GM19324 (cell line): ENCODE data around the gene PASK.

Experiments used
- ATAC-seq: cut with Tn5 transposase; IDR thresholded peaks from one replicate; pipeline ENCODE4 v1.9.1; 2021; ENCODE audit warnings: mild to moderate bottlenecking, moderate library complexity; ENCODE audit not compliant: unreplicated experiment, low FRiP score

PASK gene

DNA sequence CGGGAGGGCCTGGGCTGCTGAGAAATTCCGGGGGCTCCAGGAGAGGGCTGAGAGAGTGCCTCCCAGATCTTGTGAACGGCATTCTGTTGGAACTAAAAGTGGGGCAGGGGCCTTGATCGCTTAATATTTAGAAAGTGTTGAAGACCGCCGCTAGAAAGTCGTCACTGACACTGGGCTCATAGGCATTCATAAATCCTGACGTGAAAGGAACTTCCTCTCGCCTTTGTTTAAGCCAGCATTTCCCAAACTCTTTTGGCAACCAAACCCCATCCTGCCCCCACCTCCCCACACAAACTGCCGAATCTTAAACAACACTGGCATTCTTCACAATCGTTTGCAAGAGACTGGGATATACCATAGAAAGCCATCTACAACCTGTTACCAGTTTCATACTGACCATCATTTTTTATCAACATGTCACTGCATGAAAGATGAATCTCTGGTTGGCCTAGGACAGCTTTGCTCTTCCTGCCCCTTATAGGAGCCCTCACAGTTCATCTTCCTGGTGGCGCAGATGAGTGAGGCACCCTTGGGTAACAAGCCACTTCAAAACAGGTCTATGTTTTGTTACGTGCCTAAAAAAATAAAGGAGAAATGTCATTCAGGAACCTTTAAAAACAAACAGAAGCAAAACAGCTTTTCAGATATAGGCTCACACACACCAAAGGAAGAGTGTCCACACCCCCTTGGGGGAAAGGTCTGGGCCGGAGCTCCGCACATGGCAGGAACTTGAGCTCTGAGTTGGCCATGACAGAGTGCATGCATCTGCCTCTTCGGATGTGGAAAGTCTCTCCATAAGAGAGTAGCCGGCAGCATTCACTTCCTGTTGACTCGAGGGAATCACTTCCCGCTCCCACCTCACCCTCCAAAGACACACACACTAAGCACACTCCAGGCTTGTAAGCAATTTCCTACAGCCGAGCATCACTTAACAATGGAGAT lies 60.2 kb downstream of the PASK start:
- ATAC-seq: no peak

GRCh38 chr2:241088376-241088775 lies 60.9 kb downstream of the PASK start:
- ATAC-seq: no peak

DNA sequence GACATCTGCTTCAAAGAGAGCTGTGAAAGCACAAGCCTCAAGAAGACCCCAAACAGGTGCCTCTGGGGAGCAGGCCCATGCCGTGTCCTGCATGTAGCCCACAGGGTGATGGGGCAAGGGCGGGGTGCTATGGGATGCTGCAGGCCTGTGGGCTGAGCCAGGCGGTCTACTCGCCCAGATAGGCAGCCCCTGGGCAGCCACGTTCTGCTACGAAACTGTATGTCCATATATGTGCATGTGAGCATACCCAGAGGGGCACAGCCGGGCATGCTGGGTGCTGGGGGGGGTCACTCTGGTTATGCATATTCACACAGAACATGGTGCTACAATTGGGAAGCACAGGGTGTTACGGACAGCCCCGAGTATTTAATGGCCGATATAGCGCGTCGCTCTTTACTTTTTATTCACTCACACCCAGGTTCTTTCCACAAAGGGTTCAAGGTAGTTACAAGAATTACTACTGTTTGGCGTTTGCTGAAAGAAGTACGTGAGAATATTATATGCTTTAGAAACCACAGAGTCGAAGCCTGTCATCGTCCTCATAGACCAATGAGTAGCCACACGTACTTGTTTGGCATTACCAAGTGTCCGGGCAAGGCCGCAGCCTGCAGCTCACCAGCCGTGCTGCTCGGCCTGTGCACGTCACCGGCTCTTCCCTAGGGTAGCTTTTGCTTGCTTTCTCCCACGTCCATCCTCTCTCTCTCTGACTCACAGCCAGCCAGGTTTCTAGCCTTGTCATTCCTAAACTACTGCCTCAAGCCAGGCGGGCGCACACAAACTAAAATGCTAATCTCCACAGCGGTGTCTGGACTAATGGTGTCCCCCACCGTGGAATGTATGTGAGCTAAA lies 61.6 kb downstream of the PASK start:
- no peak for ATAC-seq

DNA sequence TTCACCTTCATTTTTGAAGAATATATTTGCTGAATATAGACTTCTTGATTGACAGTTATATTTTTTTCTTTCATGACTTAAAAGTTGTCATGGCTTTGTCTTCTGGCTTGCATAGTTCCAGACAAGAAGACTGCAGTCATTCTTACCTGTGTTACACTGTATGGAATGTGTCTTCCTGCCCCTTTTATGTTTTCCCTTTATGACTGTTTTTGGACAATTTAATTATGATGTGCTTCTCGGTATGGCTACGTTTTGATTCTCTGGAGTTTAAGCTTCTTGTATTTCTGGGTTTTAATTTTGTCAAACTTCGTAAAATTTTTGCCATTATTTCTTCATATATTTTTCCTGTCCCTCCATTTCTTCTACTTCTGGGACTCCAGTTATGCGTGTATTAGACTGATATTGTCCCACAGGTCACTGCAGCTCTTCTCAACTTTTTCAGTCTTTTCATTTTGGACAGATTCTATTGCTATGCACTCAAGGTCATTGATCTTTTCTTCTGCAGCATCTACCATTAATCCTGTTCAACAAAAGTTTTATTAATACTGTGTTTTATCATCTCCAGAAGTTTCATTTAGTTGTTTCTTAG lies 64.3 kb downstream of the PASK start:
- ATAC-seq: no peak

DNA sequence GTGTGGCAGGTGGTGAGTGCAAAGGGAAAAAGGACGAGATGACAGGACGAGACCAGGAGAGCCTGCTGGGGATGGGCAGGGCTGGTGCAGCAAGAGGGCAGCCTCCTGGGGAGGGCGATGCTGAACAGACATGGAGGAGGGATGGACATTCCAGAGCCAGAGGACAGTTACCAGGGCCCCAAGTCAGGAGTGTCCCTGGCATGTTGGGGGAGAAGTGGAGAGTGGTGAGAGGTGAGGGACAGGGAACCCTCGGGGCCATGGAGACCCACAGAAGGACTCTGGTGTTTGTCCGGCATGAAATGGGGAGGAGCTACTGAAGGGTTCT lies 66.2 kb downstream of the PASK start:
- ATAC-seq: no peak

- ATAC-seq: no peak
Measured at GRCh38 chr2:241082341-241083090, 66.8 kb downstream of the PASK start.

GRCh38 chr2:241081643-241082340 lies 67.5 kb downstream of the PASK start:
- ATAC-seq: no peak

DNA sequence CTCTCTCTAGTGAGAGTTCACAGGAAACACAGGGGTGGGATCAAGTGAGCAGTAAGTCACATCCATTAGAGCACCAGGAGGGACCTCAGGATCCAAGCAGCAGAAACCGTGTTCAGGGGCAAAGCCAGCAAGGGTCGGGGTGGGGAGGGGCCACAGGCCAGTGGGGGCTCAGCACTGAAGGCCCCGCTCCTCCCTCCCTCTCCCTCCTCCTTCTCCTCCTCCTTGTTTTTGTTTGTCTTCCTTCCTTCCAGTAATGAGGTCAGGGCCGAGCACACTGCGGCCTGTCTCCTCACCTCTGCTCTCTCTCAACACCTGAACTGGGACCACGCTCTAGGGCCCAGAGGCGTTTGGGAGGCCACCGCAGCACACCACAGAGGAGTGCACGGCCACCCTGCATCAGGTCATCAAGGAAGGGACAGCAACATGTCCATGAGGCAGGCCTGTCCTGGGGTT lies 68.1 kb downstream of the PASK start:
- ATAC-seq: no peak

- ATAC-seq: no peak
Measured at GRCh38 chr2:241080405-241081189, 68.7 kb downstream of the PASK start.

DNA sequence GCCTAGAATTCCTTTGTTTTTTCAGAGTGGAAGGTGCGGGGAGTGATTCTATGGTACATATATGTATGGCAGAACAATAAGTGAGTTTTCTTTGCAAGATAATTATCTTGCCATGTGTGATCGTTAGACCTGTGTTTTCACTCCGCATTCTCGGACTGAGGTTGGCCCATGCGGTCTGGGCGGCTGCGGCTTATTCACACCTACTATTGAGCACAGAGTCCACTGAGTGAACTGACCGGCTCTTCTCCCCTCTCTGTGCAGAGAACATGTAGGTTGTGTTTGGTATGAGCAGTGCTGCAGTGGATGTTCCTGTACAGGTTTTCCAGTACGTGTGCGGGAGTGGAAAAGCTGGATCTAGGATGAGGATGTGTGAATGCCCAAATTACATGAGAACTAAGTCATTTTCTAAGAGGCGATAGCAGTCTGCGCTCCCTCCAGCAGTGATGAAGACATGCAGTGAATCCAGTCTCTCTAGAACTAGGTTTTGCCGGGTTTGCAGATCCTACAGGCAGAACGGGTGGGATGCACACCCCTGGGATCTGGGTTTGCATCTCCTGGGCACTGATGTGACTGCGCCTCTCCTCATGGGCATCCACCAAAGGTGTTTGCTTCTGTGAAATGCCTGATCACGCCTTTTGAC lies 74.3 kb downstream of the PASK start:
- no peak for ATAC-seq

- no peak for ATAC-seq
Measured at GRCh38 chr2:241074065-241074818, 75.0 kb downstream of the PASK start.

- no peak for ATAC-seq
Measured at GRCh38 chr2:241073166-241074064, 75.9 kb downstream of the PASK start.

DNA sequence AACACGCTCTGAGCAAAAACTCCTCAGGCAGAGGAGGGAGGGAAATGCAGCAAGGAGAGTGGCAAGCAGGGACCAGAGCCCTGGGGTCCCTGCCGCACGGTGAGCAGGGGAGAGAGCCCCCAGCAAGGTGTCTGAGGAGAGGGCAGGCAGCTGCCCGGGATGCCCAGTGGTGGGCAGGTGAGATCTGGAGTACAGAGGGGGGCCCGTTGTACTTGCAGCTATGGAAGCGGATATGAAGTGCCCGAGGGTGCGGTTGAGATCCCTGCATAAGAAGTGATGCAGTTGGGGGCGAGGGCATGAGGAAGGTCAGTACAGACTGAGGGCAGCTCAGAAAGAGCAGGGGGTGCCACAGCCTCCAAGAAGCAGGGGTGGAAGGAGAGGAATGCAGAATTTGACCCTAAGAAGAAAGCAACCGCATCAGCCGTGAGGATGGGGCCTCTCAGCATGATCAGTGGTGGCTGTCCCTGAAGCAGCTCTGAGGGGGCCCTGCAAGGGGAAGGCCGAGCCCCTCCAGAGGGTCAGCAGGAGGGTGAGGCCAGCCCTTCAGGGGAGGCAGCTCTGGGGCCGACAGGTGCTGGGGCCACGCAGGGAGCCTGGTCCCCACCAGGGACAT lies 76.6 kb downstream of the PASK start:
- no peak for ATAC-seq

DNA sequence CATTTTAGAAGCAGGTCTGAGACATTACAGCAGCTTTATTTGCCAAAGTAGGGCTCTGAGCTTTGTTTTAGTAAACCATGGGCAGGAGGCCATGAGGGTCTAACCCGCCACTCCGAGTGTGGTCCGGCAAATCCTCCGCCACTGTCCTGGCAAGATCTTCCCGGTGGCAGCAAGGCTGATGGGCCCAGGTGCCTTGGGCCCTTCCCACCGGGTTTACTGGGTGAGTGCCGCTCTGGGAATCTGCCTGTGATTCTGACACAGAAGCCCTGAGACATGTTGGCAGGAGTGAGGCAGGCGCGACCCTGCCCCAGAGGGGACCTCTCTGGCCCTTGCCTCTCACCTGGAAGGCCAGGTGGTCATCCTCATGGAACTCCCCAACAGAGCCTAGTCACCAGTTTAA lies 77.1 kb downstream of the PASK start:
- no peak for ATAC-seq

DNA sequence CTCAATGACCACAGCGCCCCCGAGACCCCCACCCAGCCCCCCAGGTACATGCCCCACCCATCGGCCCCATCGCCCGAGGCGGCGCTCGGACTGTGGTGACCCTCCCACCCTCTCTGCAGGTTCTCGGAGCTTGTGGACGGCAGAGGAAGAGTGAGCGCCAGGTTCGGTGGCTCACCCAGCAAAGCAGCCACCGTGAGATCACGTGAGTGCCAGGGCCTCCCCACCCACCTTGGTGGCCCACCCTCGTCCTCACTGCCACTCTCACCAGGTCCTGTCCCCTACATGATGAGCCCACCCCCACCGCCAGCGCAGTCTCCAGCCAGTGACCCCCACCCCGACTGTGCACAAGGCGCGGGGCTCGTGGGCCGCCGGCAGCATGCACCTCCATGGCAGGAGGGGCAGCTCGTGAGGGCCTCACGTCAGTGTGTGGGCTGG lies 77.6 kb downstream of the PASK start:
- no peak for ATAC-seq
